22Rv1 (cell line): Measurements from ENCODE around the gene VSTM4.

Experiments used
- CTCF ChIP-seq: fragments of 450-650 bp; IDR thresholded peaks from 2 replicates; pipeline ENCODE4 v1.5.1; 2017; ENCODE audit warnings: mild to moderate bottlenecking
- ZFX ChIP-seq: fragments of 450-650 bp; IDR thresholded peaks from 2 replicates; pipeline ENCODE4 v1.6.1; 2017; ENCODE audit warnings: antibody characterized with exemption, borderline replicate concordance

- no peak for TF ChIP-seq CTCF
- no peak for TF ChIP-seq ZFX
Measured at GRCh38 chr10:49152663-49153062, 37.3 kb upstream of the VSTM4 start.
